K562 (cell line): Measurements from ENCODE around the gene SFXN5. TPM values are rescaled to one million over a fixed set of nuclear protein-coding genes. Genes with fewer than 3 reads are reported as not detected.

Experiments used
- ATF2 ChIP-seq: sonication (generic); formaldehyde crosslinking; IDR thresholded peaks from 2 replicates; pipeline ENCODE4 v1.8.1; 2022; ENCODE audit warnings: missing genetic modification reagents
- EGR1 ChIP-seq: fragments of 450-650 bp; conservative IDR thresholded peaks from 2 replicates; pipeline ENCODE4 v1.6.1; 2017; ENCODE audit warnings: mild to moderate bottlenecking
- JUN ChIP-seq, 2 experiments: sonication (generic) in 1 of 2; formaldehyde crosslinking in 1 of 2; IDR thresholded peaks; 2 replicates each; pipeline versions ENCODE4 v1.6.1 to v1.8.0; 2012 to 2022; ENCODE audit warnings: borderline replicate concordance in 2 of 2, mild to moderate bottlenecking in 2 of 2, improper control_type of control experiment in 1 of 2, low read depth in 1 of 2, low read length in 1 of 2, missing genetic modification reagents in 1 of 2
- PCBP2 ChIP-seq: fragments of 200-400 bp; formaldehyde crosslinking; IDR thresholded peaks from 2 replicates; pipeline ENCODE4 v1.6.1; 2018; ENCODE audit warnings: low read length, low read depth, mild to moderate bottlenecking, moderate library complexity; ENCODE audit not compliant: poor library complexity, severe bottlenecking
- POLR2B ChIP-seq: fragments of 450-650 bp; IDR thresholded peaks from 2 replicates; pipeline ENCODE4 v1.6.1; 2018; ENCODE audit warnings: low read depth; ENCODE audit not compliant: partially characterized antibody
- PURB ChIP-seq: sonication (generic); formaldehyde crosslinking; IDR thresholded peaks from 2 replicates; pipeline ENCODE4 v1.9.0; 2021; ENCODE audit warnings: low read depth, mild to moderate bottlenecking, missing genetic modification reagents
- RERE ChIP-seq: sonication (generic); formaldehyde crosslinking; IDR thresholded peaks from 2 replicates; pipeline ENCODE4 v1.8.0; 2023; ENCODE audit warnings: missing genetic modification reagents, mild to moderate bottlenecking, borderline replicate concordance
- SMARCE1 ChIP-seq: fragments of 450-650 bp; IDR thresholded peaks from 2 replicates; pipeline ENCODE4 v1.7.1; 2016; ENCODE audit warnings: mild to moderate bottlenecking
- SRSF3 ChIP-seq: fragments of 200-400 bp; formaldehyde crosslinking; IDR thresholded peaks from 2 replicates; pipeline ENCODE4 v1.6.1; 2016; ENCODE audit warnings: mild to moderate bottlenecking, low read length, moderate library complexity; ENCODE audit not compliant: insufficient read depth
- TGIF2 ChIP-seq: sonication (generic); formaldehyde crosslinking; IDR thresholded peaks from 2 replicates; pipeline ENCODE4 v1.8.1; 2022; ENCODE audit warnings: mild to moderate bottlenecking, missing genetic modification reagents, moderate library complexity
- ZNF143 ChIP-seq: sonication (generic); formaldehyde crosslinking; IDR thresholded peaks from 2 replicates; pipeline ENCODE4 v1.9.0; 2022; ENCODE audit warnings: mild to moderate bottlenecking, missing genetic modification reagents
- ZNF512 ChIP-seq: IDR thresholded peaks from 2 replicates; pipeline ENCODE4 v1.6.1; 2016; ENCODE audit warnings: missing genetic modification characterization, missing compliant biosample characterization
- ZNF592 ChIP-seq: fragments of 450-650 bp; IDR thresholded peaks from 2 replicates; pipeline ENCODE4 v1.6.1; 2017; ENCODE audit warnings: antibody characterized with exemption, mild to moderate bottlenecking
- polyA plus RNA-seq, 8 experiments: library from polyadenylated mRNA; depleted of rRNA in 4 of 8; stranded (reverse) in 5 of 8; unstranded in 3 of 8; fragments of >200 nt; fragmentation: Nextera tagmentation in 2 of 8; fragmentation: Illumina TruSeq in 1 of 8; extraction: Ambion mirVana in 2 of 8; extraction: Trizol in 1 of 8; gene quantifications; 2 replicates each; pipeline versions ENCODE4 v1.2.1 to v1.2.3, GENCODE V29; 2011 to 2014; ENCODE audit warnings: inconsistent platforms in 1 of 8, missing spikeins in 1 of 8
- total RNA-seq, 7 experiments: library from RNA; depleted of rRNA in 6 of 7; stranded (reverse); fragments of >200 nt in 6 of 7; fragmentation: Illumina TruSeq in 2 of 7; extraction: Trizol in 2 of 7; gene quantifications; 2 replicates each; pipeline versions ENCODE4 v1.2.1 to v1.2.3, GENCODE V29; 2011 to 2021; ENCODE audit warnings: low replicate concordance in 1 of 7

SFXN5 gene
- total and polyA plus RNA-seq, 9 of the 15 experiments (the other 6 are each of a cell fraction or from before 2014, with no cell fraction given) = 8.3 to 22.6 (median 16.0) TPM

- TF ChIP-seq ZNF592 (no peak), SRSF3 (no peak), ZNF143 (no peak), POLR2B (no peak), JUN (IDR thresholded peaks at IDR 0.05; ENCODE audit: borderline replicate concordance, low read depth, low read length) (no peak), JUN (CRISPR knock-in tag; IDR thresholded peaks at IDR 0.05; ENCODE audit: borderline replicate concordance) (no peak), ZNF512 (tag) (no peak), SMARCE1 (no peak), PURB (CRISPR knock-in tag) (no peak), EGR1 (no peak), PCBP2 (no peak), ATF2 (CRISPR knock-in tag) (no peak), TGIF2 (CRISPR knock-in tag) (no peak), RERE (CRISPR knock-in tag) (no peak)
- TF ChIP-seq, all 486 proteins: peak for 0
Measured at GRCh38 chr2:72921853-72922252, 149.7 kb downstream of the SFXN5 start (continued).
